Smooth muscle cell (in vitro differentiated cells): ENCODE data around the gene CCDC127. TPM values are rescaled to one million over a fixed set of nuclear protein-coding genes. Genes with fewer than 3 reads are reported as not detected.
A peak's percentile ranks its signal among the peaks of the same experiment; 100 is the strongest.

ENCODE experiments used
- DNase-seq: peaks from one replicate; lab custom pipeline; 2025; ENCODE audit not compliant: unreplicated experiment; lab: John Stamatoyannopoulos, UW
- H2AFZ ChIP-seq: fragments of 200-600 bp; sonication (generic); 2 replicates; pipeline ENCODE4 v1.6.0; 2016; ENCODE audit warnings: antibody characterized with exemption, low read depth, mild to moderate bottlenecking
- H3F3A ChIP-seq: fragments of 200-600 bp; sonication (generic); 2 replicates; pipeline ENCODE4 v1.6.0; 2017; ENCODE audit warnings: antibody characterized with exemption, low read depth
- H3K27ac ChIP-seq: fragments of 200-600 bp; sonication (generic); 2 replicates; pipeline ENCODE4 v1.5.1; 2016; ENCODE audit warnings: low read depth, mild to moderate bottlenecking
- H3K27me3 ChIP-seq: fragments of 200-600 bp; sonication (generic); 2 replicates; pipeline ENCODE4 v1.6.1; 2016; ENCODE audit warnings: low read depth, mild to moderate bottlenecking
- H3K36me3 ChIP-seq: fragments of 200-600 bp; sonication (generic); 2 replicates; pipeline ENCODE4 v1.5.1; 2016; ENCODE audit warnings: low read depth
- H3K4me1 ChIP-seq: fragments of 200-600 bp; sonication (generic); 2 replicates; pipeline ENCODE4 v1.5.1; 2016; ENCODE audit warnings: low read depth
- H3K4me2 ChIP-seq: fragments of 200-600 bp; sonication (generic); 2 replicates; pipeline ENCODE4 v1.6.0; 2016; ENCODE audit warnings: mild to moderate bottlenecking
- H3K4me3 ChIP-seq: fragments of 200-600 bp; sonication (generic); 2 replicates; pipeline ENCODE4 v1.5.1; 2016; ENCODE audit warnings: mild to moderate bottlenecking
- H3K79me2 ChIP-seq: fragments of 200-600 bp; sonication (generic); 2 replicates; pipeline ENCODE4 v1.6.0; 2016; ENCODE audit warnings: low read depth, mild to moderate bottlenecking
- H3K9ac ChIP-seq: fragments of 200-600 bp; sonication (generic); 2 replicates; pipeline ENCODE4 v1.6.0; 2016; ENCODE audit warnings: low read depth
- H3K9me3 ChIP-seq: fragments of 200-600 bp; sonication (generic); replicated peaks from 2 replicates; pipeline ENCODE4 v1.5.1; 2016; ENCODE audit warnings: low read depth
- H4K20me1 ChIP-seq: fragments of 200-600 bp; sonication (generic); 2 replicates; pipeline ENCODE4 v1.6.0; 2016; ENCODE audit warnings: low read depth
- CTCF ChIP-seq: fragments of 200-600 bp; sonication (generic); IDR thresholded peaks from 2 replicates; pipeline ENCODE4 v1.5.1; 2017; ENCODE audit warnings: borderline replicate concordance, mild to moderate bottlenecking, antibody characterized with exemption; ENCODE audit not compliant: insufficient read depth, poor library complexity, severe bottlenecking
- WGBS: methylation state at CpG from one replicate; pipeline ENCODE4 v1.1.7; 2016; ENCODE audit warnings: low lambda C conversion rate; 5-methylcytosine and 5-hydroxymethylcytosine counted together
- polyA plus RNA-seq: library from polyadenylated mRNA; unstranded; fragments of >200 nt; fragmentation: Nextera tagmentation; extraction: Ambion mirVana; gene quantifications from 2 replicates; pipeline ENCODE4 v1.2.1, GENCODE V29; 2016
- total RNA-seq: library from RNA; depleted of rRNA; stranded (reverse); fragments of >200 nt; gene quantifications from 2 replicates; pipeline ENCODE4 v1.2.3, GENCODE V29; 2014

Gene CCDC127
- total and polyA plus RNA-seq, 2 experiments from 2014 or later: 2.8 to 8.6 TPM

GRCh38 chr5:160921-161802 is 56.8 kb downstream of the CCDC127 start:
- Histone ChIP-seq H3K4me1 (no peaks in the 10 kb centered on the region), H2AFZ (no peak overlapping the region), H3K4me3 (no peak overlapping the region), H3K4me2 (no peak overlapping the region), H3K27me3 (no peaks in the 10 kb centered on the region), H3F3A (no peaks in the 10 kb centered on the region), H3K27ac (no peak overlapping the region), H3K36me3 (no peaks in the 10 kb centered on the region), H3K79me2 (no peaks in the 10 kb centered on the region), H3K9me3 (no peaks in the 10 kb centered on the region), H3K9ac (no peak overlapping the region), H4K20me1 (no peaks in the 10 kb centered on the region)
- no peak for TF ChIP-seq CTCF
- 96% methylated on average over 23 of the region's 23 CpGs for WGBS
- DNase-seq: no peak

GRCh38 chr5:160173-160510 is 57.8 kb downstream of the CCDC127 start:
- DNase-seq: no peak
- H3K4me2 ChIP-seq: peak overlapping the region; percentile 46
- no peaks in the 10 kb centered on the region for H4K20me1 ChIP-seq
- H3F3A ChIP-seq: no peaks in the 10 kb centered on the region
- WGBS: 81% methylated on average over 14 of the region's 14 CpGs
- no peak for TF ChIP-seq CTCF
- H3K4me1 ChIP-seq: no peaks in the 10 kb centered on the region
- H3K9me3 ChIP-seq: no peaks in the 10 kb centered on the region
- no peaks in the 10 kb centered on the region for H3K27me3 ChIP-seq
- H3K79me2 ChIP-seq: no peaks in the 10 kb centered on the region
- peak overlapping the region; percentile 42 for H3K27ac ChIP-seq
- no peak overlapping the region for H2AFZ ChIP-seq
- no peaks in the 10 kb centered on the region for H3K36me3 ChIP-seq
- H3K4me3 ChIP-seq: no peak overlapping the region
- H3K9ac ChIP-seq: no peak overlapping the region

- DNase-seq: no peak
- 71% methylated on average over 19 of the region's 19 CpGs for WGBS
Observed at GRCh38 chr5:159448-160172, 58.3 kb downstream of the CCDC127 start.

More at GRCh38 chr5:159448-160172, 58.3 kb downstream of the CCDC127 start:
- Histone ChIP-seq H3K4me1 (no peaks in the 10 kb centered on the region), H3K79me2 (no peaks in the 10 kb centered on the region), H4K20me1 (no peaks in the 10 kb centered on the region), H2AFZ (no peak overlapping the region), H3K4me2 (peak overlapping the region; percentile 46), H3K36me3 (no peaks in the 10 kb centered on the region), H3K27me3 (no peaks in the 10 kb centered on the region), H3K9me3 (no peaks in the 10 kb centered on the region), H3K9ac (no peak overlapping the region), H3K27ac (peak overlapping the region; percentile 42), H3F3A (no peaks in the 10 kb centered on the region), H3K4me3 (no peak overlapping the region)
- TF ChIP-seq CTCF: no peak
